Measurements from ENCODE around the gene SMIM8.

- TF ChIP-seq CTCF (IDR thresholded peaks at IDR 0.05) (no peak), EZH2 (IDR thresholded peaks at IDR 0.05; ENCODE audit: borderline replicate concordance, insufficient read depth, low read depth, low read length, poor library complexity, severe bottlenecking) (no peak)
These were observed 19.5 kb downstream of the SMIM8 start for GRCh38 chr6:87341899-87342298.
